Measurements from ENCODE around the gene PDZK1.
"Not testable (repeated sequence)": the region's sequence is repeated elsewhere in the genome, so short reads cannot be mapped to it uniquely, and the experiment has no call there.

The PDZK1 gene

DNA sequence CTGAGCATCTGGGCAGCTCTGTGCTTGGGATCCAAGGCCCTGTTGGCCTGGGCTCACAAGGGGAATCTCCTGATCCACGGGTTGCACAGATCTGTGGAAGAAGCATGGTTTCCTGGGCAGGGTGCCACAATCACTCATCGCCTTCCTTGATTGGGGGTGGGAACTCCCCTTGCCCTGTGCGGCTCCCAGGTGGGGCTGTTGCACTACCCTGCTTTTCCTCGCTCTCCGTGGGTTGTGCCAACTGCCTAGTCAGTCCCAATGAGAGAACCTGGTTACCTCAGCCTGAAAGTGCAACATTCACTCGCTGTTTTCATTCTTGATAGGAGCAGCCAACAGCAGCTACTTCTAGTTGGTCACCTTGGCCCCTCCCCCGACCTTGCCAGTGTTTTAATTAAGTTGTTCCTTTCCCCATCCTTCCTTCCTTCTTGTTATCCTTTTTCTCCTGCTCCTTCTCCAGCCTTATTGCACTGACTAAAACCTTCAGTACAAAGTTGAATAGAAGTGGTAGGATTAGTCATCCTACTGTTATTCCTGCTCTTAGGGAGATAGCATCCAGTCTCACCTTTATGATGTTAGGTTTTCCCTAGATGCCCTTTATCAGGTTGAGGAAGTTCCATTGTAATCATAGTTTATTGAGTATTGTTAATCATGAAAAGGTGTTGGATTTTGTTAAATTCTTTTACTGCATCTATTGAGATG is 50.8 kb downstream of the PDZK1 start:
- DNase-seq, result not testable (repeated sequence)

DNA sequence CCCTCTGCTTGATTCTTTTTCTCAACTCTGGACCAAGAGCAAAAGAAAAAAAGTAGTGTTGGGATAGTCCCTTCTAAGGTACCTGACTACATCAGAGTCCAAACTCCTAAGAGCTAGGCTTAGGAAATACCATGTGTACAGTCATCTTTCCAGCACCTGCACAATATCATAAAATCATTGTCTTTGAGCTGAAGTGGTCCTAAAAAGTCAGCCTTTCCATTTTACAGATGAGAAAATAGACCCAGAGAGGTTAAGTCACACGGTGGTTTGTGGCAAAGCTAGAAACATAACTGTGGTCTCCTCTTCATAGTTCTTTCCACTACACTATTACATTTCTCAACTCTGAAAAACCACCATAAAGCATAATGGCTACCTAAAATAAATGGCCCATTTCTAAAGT is 63.2 kb downstream of the PDZK1 start:
- DNase-seq, result not testable (repeated sequence)

DNA sequence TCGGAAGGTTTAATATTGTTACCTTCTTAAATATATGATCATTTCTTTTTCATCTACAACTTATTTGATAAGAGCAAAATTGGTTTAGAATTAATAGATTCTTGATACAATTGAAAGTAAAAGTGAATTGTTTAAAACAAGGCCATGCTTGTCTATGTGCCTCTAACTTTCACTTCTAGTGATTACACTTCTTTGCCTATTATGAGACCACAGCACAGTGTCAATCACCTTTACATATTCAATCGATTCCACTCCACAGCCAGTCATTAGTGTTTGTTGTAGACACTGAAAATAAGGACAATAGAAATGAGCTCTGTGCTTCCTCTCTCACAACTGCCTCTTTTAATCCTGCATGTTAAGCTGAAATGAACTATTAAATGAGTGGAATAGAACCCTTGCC is 65.3 kb downstream of the PDZK1 start:
- not testable (repeated sequence) for DNase-seq

DNA sequence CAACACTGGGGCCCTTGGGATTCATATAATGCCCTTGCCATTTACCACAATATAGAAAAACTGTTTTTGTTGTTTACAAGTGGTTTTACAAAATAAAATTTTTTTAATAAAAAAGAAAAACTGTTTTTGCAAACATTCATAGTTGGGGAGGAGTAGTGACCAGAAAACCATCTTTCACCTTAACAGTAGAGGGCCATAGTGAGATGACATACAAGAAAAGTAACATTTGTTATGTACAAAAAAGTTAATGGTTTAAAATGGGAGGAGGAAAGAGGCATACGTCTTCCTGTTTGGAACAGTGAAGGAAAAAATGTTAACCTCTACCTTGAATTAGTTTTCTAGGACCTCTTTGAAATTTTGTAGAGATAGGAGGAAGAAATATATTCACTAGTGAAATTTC is 70.9 kb downstream of the PDZK1 start:
- not testable (repeated sequence) for DNase-seq

DNA sequence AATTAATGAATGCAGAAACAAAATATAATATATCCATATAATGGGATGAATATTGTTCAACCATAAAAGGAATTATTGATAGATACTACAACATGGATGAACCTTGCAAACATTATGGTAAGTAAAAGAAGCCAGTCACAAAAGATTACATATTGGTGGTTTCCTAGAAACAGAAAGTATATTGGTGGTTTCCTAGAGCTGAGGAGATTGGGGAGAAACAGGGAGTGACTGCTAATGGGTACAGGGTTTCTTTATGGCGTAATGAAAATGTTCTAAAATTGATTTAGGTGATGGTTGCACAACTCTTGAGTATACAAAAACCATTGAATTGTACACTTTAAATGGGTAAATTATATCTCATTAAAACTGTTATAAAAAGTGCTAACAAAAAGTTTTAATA is 85.0 kb downstream of the PDZK1 start:
- DNase-seq, result not testable (repeated sequence)
